Uterine smooth muscle cell (primary cell): ENCODE measurements around the gene SYTL1. TPM values are rescaled to one million over a fixed set of nuclear protein-coding genes. Genes with fewer than 3 reads are reported as not detected.

ENCODE experiments used
- total RNA-seq: library from RNA; depleted of rRNA; stranded (reverse); fragments of >200 nt; gene quantifications from 2 replicates; pipeline ENCODE4 v1.2.3, GENCODE V29; 2014

Gene SYTL1, protein sequence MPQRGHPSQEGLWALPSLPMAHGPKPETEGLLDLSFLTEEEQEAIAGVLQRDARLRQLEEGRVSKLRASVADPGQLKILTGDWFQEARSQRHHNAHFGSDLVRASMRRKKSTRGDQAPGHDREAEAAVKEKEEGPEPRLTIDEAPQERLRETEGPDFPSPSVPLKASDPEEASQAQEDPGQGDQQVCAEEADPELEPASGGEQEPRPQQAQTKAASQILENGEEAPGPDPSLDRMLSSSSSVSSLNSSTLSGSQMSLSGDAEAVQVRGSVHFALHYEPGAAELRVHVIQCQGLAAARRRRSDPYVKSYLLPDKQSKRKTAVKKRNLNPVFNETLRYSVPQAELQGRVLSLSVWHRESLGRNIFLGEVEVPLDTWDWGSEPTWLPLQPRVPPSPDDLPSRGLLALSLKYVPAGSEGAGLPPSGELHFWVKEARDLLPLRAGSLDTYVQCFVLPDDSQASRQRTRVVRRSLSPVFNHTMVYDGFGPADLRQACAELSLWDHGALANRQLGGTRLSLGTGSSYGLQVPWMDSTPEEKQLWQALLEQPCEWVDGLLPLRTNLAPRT
- total RNA-seq, result 0.11 and 0.37 TPM in 2 replicates

DNA sequence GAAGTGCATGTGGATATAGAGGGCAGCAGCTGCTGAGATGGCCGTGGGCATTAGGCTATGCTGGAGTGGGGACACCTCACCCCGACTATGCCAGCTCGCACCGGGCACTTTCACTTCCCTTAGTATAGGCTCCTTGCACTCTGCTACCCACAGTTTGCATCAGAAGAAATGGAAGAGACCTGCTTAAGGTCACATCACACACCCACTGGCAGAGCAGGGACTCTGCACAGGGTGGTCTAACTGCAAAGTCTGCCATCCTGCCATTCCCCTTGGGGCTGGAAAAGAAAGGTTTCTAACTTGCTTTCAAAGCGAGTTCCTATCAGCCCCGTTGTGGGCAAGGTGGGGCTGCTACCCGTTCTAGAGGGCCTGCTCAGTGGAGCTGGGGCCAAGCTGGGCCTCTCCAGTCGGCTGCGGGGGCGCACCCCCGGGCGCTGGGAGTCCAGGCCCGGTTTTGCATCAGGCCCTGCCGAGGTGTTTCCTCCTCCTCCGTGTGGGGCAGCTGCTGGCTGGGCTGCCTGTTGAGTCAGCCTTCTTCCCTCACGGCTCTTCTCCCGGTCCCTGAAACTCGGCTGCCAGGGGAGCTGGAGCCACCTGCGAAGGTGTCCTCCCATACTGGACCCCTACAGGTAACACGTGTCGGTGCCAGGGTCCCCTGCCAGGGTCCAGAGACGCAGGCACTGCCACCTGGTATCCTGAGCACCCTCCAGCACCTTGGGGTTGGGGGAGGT, at the start of gene SYTL1:
Gene SYTL1 (plus strand): TSS at position 498 of the 728 bp plus-strand sequence. CDS start 3,313 bp downstream, outside the sequence.

DNA sequence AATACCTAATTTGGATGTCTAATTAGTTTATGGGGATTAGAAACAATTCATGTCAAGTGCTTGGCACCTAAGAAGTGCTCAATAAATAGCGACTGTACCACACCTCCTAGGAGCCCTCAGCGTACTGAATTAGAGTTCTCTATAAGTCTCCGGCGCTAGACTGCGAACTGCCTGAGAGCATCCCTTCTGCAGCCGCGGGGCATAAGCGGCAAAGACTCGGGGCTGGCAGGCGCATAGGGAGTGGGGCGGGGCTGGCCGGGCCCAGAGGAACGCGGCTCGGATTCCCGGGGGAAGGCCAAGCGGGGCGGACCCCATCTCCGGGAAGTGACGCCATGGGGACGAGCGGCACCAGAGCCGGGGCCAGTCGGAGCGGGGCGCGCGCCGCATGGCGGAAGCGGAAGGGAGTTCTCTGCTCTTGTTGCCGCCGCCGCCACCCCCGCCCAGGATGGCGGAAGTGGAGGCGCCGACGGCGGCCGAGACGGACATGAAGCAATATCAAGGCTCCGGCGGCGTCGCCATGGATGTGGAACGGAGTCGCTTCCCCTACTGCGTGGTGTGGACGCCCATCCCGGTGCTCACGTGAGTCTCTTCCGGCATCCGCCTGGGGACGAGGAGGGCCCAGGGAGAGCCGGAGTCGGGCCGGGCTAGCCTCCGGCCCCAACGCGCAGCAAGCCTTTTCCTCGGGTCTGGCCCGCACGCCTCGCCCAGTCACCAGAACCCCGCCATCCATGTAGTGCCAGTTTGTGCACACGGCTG, 19.8 kb upstream of the SYTL1 start, which contains the start of gene TMEM222:
Gene TMEM222 (plus strand): TSS at position 351 of the 756 bp plus-strand sequence. CDS start 35 bp downstream, at position 386.

DNA sequence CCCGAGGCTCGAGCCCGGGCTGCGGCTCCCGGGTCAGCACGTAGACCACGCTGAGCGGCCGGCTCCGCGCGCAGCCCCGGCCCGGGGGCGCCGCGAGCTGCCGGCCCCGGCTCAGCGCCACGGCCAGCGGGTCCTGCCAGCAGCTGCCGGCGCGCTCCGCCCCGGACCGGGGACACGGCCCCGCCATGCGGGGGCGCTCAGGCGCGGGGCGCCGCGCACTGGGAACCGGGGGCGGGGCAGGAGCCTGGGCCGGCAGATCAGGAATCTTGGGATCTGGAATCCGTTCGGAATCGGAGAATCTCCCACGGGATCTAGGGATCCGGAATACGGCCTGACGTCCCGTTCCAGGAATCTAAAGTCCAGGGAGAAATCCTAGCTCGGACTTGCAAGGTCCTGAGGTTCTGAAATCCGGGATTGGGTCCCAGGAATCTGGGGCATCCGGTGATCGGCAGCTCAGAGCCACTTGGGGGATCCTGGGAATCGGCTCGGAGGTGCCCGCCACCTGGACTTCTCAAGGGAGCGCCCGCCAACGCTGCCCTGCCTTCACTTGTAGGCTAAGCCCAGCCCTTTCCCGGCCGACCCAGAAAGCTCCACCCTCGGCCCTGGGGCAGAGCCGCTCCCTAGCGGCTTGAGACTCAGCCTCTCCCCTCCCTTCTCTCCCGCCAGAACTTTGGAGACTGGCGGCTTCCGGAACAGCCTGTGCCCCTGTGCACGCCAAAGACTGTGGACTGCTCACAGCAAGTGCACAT, 24.8 kb downstream of the SYTL1 start, which contains the start of gene MAP3K6:
Gene MAP3K6 (minus strand): TSS at position 551 of the 749 bp plus-strand sequence. CDS start 364 bp downstream, at position 187.

GRCh38 chr1:27374362-27375086, 32.7 kb downstream of the SYTL1 start, which contains the start of gene FCN3:
Gene FCN3, minus strand, starts transcription at chr1:27374824. Its CDS starts 6 bp downstream, at chr1:27374818.

GRCh38 chr1:27383039-27383605, 41.3 kb downstream of the SYTL1 start, which contains the start of gene CD164L2:
Gene CD164L2, minus strand, starts transcription at chr1:27383333. Its CDS starts 94 bp downstream, at chr1:27383239.

GRCh38 chr1:27392096-27392777, 50.4 kb downstream of the SYTL1 start, which contains the start of gene GPR3:
Gene GPR3, plus strand, starts transcription at chr1:27392622. Its CDS starts 1,177 bp downstream, at chr1:27393799.

Other genes with a start within 250 kb of the SYTL1 start
- 8.4 and 14.5 TPM in 2 replicates for gene SLC9A1, start 186.9 kb upstream of the SYTL1 start, total RNA-seq
- 19.8 and 29.0 TPM in 2 replicates for gene WDTC1, start 107.4 kb upstream of the SYTL1 start, total RNA-seq
- 20.1 and 24.2 TPM in 2 replicates for gene TMEM222, start 19.9 kb upstream of the SYTL1 start, total RNA-seq
- gene MAP3K6, start 24.9 kb downstream of the SYTL1 start, total RNA-seq, result 13.2 and 16.1 TPM in 2 replicates
- not detected in 2 replicates for gene FCN3, start 32.8 kb downstream of the SYTL1 start, total RNA-seq
- not detected in 2 replicates for gene CD164L2, start 41.3 kb downstream of the SYTL1 start, total RNA-seq
- gene GPR3, start 50.6 kb downstream of the SYTL1 start, total RNA-seq, result 0.37 and 1.2 TPM in 2 replicates
- 18.9 and 20.6 TPM in 2 replicates for gene WASF2, start 148.1 kb downstream of the SYTL1 start, total RNA-seq